IPS DF 4.7 (cell line): ENCODE data around the gene RCOR1.
"Not testable (repeated sequence)": the region's sequence is repeated elsewhere in the genome, so short reads cannot be mapped to it uniquely, and the experiment has no call there.

Experiments used
- DNase-seq: peaks from one replicate; pipeline ENCODE4 v3.0.0-alpha.2; 2013; ENCODE audit warnings: low spot score; ENCODE audit errors: extremely low read depth

The RCOR1 gene

GRCh38 chr14:102591944-102592762 lies at the start of gene RCOR1:
Gene RCOR1, plus strand, starts transcription at chr14:102592649. Its CDS starts 238 bp downstream, at chr14:102592887.
- DNase-seq, result peak; percentile 60

GRCh38 chr14:102544046-102544746 lies 48.3 kb upstream of the RCOR1 start:
- no peak for DNase-seq

- no peak for DNase-seq
Measured at GRCh38 chr14:102544747-102545460, 47.5 kb upstream of the RCOR1 start.

- DNase-seq, result no peak
Measured at GRCh38 chr14:102545461-102546265, 46.8 kb upstream of the RCOR1 start.

GRCh38 chr14:102548616-102549240 lies 43.7 kb upstream of the RCOR1 start:
- DNase-seq, result no peak

- not testable (repeated sequence) for DNase-seq
Measured at GRCh38 chr14:102550927-102551401, 41.5 kb upstream of the RCOR1 start.

GRCh38 chr14:102551995-102552705 lies 40.3 kb upstream of the RCOR1 start:
- no peak for DNase-seq

- DNase-seq, result no peak
Measured at GRCh38 chr14:102554821-102555819, 37.3 kb upstream of the RCOR1 start.

- DNase-seq, result no peak
Measured at GRCh38 chr14:102556098-102556677, 36.3 kb upstream of the RCOR1 start.

GRCh38 chr14:102557434-102558226 lies 34.8 kb upstream of the RCOR1 start:
- no peak for DNase-seq

GRCh38 chr14:102558556-102558955 lies 33.9 kb upstream of the RCOR1 start:
- DNase-seq, result no peak

GRCh38 chr14:102560458-102561261 lies 31.8 kb upstream of the RCOR1 start:
- DNase-seq, result no peak

GRCh38 chr14:102565331-102565887 lies 27.0 kb upstream of the RCOR1 start:
- no peak for DNase-seq

- DNase-seq, result no peak
Measured at GRCh38 chr14:102565959-102566358, 26.5 kb upstream of the RCOR1 start.

- DNase-seq, result no peak
Measured at GRCh38 chr14:102568115-102568614, 24.3 kb upstream of the RCOR1 start.

- no peak for DNase-seq
Measured at GRCh38 chr14:102570334-102570995, 22.0 kb upstream of the RCOR1 start.
